GM10266 (cell line): ENCODE results near the gene JAKMIP1.

Source experiments
- DNase-seq: peaks from one replicate; pipeline ENCODE4 v3.0.0; 2012; ENCODE audit errors: extremely low spot score
- CTCF ChIP-seq: IDR thresholded peaks from 2 replicates; pipeline ENCODE4 v1.5.1; 2012; ENCODE audit warnings: mild to moderate bottlenecking, low read depth; ENCODE audit not compliant: control insufficient read depth, insufficient read depth; ENCODE audit errors: missing control alignments

The JAKMIP1 gene

GRCh38 chr4:5976921-5977320 is 223.4 kb downstream of the JAKMIP1 start:
- TF ChIP-seq CTCF, result no peak
- no peak for DNase-seq

- TF ChIP-seq CTCF, result no peak
- no peak for DNase-seq
Measured at GRCh38 chr4:5976431-5976830, 223.9 kb downstream of the JAKMIP1 start.
